Stimulated activated CD4-positive, alpha-beta T cell treated with anti-CD3 and anti-CD28 coated beads, Interleukin-4, amount 100 ng/mL, for 4 hours (primary cell): ENCODE results near the gene CDR2L.
A peak's percentile ranks its signal among the peaks of the same experiment; 100 is the strongest.
"Not testable (repeated sequence)": the region's sequence is repeated elsewhere in the genome, so short reads cannot be mapped to it uniquely, and the experiment has no call there.

Source experiments
- DNase-seq, 2 experiments: peaks; one replicate each; pipeline ENCODE4 v3.0.0-alpha.2; 2020

Gene CDR2L

DNA sequence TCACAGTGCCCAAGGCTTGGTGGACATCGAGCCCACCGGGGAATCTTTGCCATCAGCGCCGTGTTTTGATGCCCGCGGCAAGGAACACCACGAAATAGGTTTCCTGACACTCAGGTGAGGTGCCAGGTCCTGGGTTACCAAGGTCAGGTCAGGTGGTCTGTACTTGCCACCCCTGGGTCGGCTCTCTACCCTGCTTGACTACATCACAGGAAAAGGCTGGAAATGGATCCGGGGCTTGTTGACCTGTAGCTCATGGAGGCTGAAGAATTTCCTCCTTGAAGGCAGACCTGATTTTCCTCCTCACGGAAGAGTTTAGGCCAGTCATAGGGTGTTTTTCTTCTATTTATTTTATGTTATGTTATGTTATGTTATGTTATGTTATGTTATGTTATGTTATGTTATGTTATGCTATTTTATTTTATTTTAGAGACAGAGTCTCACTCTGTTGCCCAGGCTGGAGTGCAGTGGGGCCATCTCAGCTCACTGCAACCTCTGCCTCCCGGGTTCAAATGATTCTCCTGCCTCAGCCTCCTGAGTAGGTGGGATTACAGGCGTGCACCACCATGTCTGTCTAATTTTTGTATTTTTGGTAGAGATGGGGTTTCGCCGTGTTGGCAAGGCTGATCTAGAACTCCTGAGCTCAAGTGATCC lies 4.6 kb upstream of the CDR2L start:
- DNase-seq: not testable (repeated sequence)

DNA sequence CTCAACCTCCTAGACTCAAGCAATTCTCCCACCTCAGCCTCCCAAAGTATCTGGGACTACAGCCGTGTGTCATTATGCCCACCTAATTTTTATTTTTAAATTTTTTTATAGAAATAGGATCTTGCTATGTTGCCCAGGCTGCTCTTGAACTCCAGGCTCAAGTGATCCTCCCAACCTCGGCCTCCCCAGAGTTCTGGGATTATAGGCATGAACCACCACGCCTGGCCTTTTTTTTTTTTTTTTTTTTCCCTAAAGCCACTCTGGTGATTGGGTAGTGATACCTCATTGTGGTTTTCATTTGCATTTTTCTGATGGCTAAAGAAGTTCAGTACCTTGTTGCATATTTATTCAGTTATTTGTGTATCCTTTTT lies 1.2 kb upstream of the CDR2L start:
- DNase-seq: no peak

DNA sequence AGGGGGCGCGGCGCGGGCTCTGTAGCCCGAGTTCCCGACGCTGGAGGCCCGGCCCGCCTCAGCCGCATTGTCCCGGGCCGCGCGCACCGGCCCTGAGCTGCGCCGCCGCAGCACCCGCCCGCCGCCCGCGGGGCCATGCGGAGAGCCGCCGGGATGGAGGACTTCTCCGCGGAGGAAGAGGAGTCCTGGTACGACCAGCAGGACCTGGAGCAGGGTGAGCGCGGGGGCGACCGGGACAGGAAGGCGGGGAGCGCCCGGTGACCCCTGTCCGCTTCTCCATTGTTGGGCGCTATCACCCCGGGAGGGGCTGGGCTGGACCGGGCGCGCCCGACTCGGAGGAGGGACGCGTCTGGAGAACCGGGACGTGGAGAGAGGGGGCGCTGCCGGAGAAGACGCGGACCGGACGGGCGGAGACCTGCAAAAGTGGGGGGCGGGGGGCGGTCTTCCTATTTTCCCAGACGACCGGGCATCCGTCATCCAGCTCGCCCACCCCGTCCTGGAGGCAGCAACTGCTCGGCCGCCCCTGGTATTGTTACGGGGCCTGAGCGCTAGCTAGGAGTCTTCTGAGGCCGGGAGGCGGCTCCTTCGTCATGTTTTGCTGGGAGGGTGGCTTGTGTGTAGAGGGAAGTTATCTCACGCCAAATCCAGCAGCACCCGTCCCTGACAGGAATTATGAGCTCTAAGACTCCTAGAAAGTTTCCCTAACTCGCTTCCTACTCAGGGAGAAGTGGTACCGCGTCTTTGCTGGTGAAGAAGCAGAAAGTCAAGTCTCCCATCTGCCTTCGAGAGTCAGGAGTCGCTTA lies 678 bp downstream of the CDR2L start:
- DNase-seq: peak in 1 of 2 experiments; percentile 22

DNA sequence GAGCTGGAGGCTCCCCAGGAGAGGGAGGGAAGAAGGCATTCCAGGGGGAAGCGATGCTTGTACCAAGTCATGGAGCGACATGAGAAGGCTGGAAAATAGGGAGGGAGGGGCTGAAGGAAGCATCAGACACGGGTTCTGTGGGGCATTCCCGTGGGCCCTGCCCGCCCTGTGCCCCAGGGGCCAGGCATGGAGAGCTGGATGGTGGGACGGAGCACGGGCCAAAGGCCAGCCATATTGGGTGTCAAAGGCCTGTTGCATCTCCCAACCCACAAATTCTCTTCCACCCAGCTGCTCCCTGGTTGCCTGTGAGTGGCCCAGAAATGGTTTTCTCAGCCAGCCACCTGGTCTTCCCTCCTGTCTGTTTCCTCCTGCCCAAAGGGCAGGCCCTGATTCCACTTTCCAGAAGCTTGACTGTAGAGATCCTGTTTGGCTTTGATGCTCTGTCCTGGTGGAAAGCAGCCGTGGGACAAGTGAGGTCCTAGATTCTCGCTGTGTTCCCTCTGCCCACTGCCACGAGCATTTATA lies 3.2 kb downstream of the CDR2L start:
- no peak for DNase-seq

DNA sequence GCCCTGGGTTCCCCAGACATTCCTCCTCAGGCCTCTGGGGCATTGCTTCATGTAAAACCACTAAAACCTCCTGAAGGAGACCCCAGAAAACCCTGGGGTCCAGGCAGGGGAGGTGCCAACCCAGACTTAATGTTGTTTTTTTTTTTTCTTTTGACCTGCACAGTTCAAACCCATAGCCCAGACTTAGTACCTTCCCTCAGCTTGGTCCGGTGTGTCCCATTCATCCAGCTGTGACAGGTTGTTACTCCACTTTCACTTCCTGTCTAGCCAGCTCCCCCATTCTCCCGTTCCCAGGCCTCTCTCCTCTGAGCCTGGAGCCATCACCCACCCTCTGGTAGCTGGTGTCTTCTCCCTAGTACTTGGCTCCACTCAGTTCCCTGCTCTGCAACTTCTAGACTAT lies 4.8 kb downstream of the CDR2L start:
- DNase-seq: no peak

DNA sequence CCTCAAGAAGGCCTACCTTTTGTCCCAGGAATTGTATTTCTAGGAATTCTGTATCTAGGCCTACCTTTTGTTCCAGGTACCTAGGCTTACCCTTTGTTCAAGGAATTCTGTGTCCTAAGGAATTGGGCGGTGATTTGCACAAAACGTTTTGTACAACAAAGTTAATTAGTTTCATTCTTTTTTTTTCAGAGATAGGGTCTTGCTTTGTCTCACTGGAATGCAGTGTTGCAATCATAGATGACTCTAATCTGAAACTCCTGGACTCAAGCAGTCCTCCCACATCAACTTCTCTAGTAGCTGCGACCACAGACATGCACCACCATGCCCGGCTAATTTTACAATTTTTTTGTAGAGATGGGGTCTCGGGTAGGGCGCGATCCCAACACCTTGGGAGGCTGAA lies 7.0 kb downstream of the CDR2L start:
- DNase-seq: no peak

DNA sequence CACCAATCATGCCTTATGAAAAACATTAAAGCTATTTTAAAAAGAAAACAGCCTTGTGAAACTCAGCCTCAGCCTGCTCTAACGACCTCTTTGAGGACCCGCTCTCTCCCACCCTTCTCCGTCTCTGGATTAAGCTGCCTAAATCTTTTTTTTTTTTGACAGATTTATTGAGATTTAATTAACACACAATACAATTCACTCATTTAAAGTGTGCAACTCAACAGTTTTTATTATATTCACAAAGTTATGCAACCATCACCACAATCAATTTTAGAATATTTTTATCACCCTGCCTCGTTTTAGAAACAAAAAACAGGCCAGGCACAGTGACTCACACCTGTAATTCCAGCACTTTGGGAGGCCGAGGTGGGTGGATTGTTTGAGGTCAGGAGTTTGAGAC lies 8.4 kb downstream of the CDR2L start:
- no peak for DNase-seq

DNA sequence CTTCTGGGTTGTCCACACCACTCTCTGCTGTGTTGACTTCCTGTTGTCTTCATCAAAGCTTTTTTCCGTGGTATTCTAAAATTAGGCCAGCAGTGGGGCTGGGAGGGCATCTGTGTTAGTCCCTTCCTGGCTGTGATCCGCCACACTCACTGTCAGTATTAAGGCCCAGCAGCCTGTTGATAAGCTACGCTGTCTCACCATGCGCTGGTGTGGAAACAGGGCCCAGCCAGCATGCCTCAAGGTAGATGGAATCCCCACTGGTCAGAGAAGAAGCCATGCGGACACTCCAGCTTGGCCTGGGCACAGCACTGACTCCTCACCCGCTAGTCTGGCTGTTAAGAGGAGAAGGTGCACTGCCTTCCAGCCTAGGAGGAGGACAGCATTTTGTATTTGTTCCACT lies 11.4 kb downstream of the CDR2L start:
- no peak for DNase-seq

DNA sequence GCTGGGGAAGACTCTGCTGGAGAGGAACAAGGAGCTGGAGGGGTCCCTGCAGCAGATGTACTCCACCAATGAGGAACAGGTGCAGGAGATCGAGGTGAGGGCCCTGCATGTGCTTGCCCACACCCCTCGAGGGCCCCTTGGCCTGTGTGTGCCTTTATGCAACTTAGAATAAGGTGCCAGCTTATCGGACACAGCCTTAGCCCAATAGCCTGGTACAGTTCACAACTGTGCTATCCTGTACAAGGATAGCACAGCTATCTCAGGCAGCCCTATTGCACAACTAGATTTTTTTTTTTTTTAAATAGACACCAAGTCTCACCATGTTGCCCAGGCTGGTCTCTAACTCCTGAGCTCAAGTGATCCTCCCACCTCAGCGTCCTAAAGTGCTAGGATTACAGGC lies 12.1 kb downstream of the CDR2L start:
- DNase-seq: no peak

DNA sequence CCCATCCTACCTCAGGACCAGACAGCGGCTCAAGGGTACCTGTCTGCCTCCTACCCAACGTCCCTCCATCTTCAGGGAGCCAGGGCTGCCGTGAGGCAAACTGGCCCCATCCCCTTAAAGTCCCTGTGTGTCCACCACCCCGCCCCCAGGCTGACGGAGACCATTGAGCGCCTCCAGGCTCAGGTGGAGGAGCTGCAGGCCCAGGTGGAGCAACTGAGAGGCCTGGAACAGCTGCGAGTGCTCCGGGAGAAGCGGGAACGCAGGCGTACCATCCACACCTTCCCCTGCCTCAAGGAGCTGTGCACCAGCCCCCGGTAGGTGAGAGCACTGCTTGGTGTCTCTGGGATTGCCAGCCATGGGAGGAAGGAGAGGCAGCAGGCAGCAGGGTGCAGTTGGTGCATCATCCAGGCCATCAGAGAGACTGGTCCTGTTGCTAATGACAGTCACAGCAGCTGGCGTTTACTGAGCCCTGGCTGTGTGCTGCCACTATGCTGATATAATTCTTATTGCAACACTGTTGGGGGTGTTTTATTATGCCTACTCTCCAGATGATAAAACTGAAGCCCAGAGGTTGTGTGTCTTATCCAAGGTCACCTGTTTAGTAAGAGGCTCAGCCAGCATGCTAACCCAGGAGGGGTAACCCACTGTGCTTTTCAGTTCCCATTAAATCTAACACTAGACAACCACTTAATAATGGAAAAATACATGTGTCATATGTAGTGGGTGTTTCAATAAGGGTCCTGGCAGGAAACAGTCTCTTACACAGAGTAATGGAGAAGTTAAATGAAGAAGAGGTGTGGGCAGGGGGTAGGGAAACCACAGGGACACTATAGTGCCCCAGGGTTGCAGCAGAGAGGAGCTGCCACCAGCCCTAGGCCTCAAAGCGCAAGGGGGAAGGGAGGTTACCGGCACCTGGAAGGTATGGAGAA lies 14.7 kb downstream of the CDR2L start:
- no peak for DNase-seq

DNA sequence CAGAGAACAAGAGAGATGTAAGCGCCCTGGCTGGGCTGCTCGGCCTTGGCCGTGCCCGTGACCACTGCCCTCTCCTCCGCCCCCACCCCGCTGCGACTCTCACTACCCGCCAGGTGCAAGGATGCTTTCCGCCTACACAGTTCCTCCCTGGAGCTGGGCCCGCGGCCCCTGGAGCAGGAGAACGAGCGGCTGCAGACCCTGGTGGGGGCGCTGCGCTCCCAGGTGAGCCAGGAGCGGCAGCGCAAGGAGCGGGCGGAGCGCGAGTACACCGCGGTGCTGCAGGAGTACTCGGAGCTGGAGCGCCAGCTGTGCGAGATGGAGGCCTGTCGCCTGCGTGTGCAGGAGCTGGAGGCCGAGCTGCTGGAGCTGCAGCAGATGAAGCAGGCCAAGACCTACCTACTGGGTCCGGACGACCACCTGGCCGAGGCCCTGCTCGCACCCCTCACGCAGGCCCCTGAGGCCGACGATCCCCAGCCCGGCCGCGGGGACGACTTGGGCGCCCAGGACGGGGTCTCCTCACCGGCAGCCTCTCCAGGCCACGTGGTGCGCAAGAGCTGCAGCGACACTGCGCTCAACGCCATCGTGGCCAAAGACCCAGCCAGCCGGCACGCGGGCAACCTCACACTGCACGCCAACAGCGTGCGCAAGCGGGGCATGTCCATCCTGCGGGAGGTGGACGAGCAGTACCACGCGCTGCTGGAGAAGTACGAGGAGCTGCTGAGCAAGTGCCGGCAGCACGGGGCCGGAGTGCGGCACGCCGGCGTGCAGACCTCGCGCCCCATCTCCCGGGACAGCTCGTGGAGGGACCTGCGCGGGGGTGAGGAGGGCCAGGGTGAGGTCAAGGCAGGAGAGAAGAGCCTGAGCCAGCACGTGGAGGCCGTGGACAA lies 15.9 kb downstream of the CDR2L start:
- no peak for DNase-seq

DNA sequence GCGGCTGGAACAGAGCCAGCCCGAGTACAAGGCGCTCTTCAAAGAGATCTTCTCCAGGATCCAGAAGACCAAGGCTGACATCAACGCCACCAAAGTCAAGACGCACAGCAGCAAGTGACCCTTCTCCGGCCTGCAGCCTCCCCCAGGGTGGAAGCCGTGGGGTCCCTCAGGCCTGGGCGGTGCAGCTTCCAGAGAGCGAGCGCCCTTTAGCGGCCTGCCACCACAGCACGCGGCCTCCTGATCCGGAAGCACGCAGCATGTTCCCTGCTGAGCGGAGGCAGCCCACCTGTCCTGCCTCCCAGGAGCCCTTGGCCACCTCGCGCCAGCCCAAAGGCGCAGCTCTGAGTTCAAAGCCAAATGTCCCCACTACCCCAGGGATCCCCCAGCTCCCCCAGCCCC lies 16.5 kb downstream of the CDR2L start:
- no peak for DNase-seq

DNA sequence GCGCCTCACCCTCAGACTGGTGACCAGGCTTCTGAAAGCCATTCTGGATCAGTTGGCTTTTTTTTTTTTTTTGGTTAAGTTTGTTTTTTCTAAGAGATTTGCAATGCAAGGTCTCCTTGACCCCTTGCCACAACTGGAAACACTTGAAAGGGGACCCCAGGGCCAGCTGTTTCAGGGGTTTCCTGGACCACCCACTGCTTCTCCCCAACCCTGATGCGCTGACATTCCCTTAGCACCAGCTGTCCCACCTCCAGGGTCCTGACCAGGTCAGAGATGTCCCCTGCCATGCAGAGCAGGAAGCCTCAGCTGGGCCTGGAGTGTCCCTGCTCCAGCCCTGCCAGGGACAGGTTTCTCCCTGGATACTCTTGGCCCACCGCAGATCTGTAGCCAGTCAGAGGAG lies 16.9 kb downstream of the CDR2L start:
- no peak for DNase-seq

DNA sequence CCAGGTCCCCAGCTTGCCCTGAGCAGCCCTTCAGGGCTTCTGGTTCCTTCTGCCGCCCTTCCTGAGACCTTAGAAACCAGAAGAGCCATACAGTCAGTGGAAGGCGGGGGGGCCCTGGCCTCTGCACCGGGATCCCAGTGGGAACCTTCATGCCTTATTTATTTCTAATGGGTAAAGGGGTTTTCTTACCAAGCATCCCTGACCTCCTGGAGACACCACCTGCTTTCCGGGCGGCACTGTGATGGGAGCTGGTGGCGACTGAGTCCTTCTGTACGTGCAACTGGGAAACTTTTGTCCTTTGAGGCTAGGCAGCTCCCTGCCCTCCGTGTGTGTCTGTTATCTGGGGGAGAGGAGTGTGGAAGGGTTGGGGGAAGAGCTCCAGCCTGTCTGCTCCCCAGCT lies 17.9 kb downstream of the CDR2L start:
- no peak for DNase-seq

DNA sequence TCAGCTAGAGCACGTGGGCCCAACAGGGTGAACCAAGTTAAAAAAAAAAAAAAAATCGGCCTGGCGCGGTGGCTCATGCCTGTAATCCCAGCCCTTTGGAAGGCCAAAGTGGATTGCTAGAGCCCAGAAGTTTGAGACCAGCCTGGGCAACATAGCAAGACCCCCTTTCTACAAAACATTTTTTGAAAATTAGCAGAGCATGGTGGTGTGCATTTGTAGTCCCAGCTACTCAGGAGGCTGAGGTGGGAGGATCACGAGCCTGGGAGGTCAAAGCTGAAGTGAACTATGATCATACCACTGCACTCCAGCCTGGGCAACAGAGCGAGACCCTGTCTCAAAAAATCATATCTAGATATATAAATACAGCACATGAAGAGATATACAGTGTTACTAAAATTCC lies 18.7 kb downstream of the CDR2L start:
- DNase-seq: not testable (repeated sequence)

DNA sequence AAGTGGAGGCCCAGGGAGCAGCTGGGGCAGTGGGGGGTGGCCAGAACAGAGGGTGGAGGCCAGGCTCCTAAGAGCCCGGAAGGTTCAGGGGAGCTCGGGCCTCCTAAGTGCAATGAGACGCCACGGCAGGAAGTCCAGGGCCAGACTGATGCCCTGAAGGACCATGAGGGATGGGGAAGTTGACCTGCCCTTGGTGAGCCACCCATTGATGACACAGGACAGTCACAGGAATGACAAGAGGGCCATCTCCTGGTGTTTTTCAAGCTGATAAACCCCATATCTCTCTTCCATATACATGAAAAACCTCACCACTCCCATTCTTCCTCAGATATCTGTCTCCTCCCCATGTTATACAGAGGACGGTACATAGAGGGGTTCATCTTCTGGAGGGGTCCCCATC lies 19.2 kb downstream of the CDR2L start:
- DNase-seq: no peak

DNA sequence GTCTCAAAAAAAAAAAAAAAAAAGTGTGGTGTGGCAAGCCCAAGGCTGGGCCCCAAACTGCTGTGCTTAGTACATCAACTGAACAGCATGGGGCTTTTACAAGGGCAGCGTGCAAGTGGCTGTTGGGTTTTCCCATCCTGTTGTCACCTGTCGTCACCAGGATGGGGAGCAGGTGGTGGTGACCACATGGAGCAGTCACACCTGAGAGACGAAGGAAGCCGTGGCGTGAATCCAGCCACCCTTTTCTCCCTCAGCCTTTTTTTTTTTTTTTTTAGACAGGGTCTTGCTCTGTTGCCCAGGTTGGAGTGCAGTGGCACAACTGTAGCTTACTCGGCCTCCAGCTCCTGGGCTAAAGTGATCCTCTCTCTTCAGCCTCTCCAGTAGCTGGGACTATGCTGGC lies 20.9 kb downstream of the CDR2L start:
- DNase-seq: no peak

DNA sequence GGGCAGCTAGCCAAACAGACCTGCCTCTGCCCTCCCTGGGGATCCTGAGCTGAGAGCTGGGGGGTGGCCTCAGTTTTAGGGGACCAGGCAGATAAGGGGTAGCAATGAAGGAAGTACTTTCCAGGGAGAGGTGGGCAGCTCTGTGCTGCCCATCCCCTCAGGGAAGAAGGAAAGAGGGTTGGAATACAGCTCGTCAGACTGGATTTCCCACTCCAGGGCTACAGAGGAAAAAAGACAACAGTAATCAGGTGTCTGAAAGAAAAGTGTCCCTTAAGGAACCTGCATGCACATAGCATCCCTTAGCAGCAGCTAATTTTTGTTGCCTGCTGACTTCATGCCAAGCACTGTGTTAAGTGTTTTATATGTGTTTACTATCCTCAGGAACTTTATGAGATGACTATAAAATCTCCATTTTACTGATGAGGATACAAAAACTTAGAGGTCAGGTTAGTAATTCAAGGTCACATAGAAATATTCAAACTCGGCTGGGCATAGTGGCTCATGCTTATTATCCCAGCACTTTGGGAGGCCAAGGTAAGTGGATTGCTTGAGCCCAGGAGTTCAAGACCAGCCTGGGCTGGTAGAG lies 21.8 kb downstream of the CDR2L start:
- no peak for DNase-seq

DNA sequence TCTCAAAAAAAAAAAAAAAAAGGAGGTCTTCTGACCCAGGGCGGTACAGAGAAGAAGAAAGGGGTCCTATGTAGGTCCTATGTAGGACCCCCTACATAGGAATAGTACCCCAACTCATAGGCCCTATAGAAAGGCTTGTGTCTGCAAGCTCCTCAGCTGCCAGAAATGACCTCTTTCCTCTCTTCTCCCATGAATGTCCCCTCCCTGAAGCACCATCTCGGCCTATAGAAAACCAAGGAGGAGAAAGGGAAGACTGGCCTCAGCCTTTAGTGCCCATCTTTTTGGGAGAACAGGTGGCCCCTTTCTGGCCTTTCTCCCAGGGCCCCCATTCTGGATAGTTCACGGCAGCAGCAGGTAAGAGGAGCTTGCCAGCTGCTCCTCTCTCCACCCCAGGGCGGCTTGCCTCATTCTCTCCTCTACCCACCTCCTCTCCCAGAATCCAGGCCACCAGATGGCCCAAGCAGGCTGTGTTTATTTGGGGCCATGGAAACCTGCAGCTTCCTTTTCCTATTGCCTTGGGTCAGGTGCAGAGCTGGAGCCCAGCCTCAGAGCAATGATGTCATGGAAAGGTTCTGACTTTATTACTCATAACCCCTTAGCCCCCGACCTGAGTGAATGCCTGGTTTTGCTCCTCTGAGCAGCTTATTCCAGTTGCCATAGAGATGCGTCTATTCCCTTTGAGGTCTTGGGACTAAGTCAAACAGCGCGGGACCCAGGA lies 23.4 kb downstream of the CDR2L start:
- DNase-seq: no peak

DNA sequence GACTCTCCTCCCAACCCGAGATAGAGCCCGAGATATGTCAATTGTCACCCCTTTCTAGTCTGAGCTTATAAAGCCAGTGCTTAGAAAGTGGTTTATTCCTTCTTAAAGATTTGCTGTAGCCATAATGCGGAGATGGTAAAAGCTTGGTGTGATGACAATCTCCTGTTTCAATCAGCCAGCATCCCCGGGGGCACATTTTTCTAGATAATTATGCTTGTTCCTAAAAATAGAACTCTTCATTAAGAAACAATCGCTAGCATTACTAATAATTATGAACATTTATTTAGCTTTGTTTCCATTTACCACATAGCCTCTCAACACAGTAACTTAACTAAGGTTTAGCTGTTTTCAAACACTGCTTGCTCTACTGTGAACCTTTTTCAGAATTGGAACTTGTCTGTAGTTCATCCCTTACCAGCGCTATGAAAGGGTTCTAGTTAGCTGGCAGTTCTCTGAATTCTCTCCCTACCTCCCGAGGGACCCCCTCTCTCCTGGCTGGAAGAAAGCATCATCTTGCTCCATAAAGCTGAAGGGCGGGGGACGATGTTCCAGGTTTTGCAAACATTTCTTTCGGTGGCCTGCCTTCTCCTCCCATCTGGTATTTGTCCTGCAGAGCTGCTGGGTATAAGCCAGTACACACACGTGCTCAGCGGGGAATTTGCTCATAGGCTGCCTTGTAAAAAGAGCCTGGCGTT lies 24.1 kb downstream of the CDR2L start:
- DNase-seq: no peak

DNA sequence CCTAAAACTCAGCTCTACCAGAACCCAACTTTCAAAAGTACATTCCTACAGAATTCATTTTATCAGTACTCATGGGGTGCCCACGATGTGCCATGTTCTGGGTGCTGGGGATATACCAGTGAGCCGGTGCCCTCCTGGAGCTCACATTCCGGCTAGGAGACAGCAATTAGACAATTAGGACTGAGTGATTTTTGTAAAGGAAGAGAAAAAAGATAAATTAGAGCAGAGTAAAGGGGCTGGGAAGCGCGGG lies 24.6 kb downstream of the CDR2L start:
- no peak for DNase-seq
